Breast epithelium (tissue), 3 donors: ENCODE measurements around the gene PPP4R1.

Experiments
- CTCF ChIP-seq, 3 donors: fragments of 450-650 bp; IDR thresholded peaks; one replicate each; pipeline ENCODE4 v1.5.1; 2016 to 2017; ENCODE audit warnings: antibody characterized with exemption in 3 of 3, mild to moderate bottlenecking in 3 of 3, moderate library complexity in 3 of 3
- POLR2AphosphoS5 ChIP-seq, 3 donors: sonication (generic); formaldehyde crosslinking; IDR thresholded peaks; one replicate each; pipeline ENCODE4 v1.6.1; 2017; ENCODE audit warnings: antibody characterized with exemption in 3 of 3

DNA sequence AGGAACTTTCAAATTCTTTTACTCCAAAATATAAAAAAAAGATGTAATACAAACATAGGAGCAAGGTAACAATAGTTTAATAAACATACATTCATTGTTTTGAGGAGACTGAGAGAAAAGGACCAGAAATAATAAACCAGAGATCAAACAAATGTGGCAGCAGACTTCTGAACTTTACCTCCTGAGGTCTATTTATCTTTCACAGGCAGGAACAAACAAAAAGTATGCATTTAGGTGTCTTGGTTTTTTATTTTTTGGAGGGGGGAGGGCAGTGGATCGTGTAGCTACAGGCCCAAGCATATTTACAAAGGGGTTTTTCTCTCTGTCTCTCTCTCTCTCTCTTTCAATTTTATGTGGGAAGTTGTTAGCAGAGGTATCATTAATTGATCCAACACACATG lies 5.6 kb downstream of the PPP4R1 start:
- TF ChIP-seq CTCF (IDR thresholded peaks at IDR 0.05) (no peak), POLR2AphosphoS5 (IDR thresholded peaks at IDR 0.05) (no peak)
